Measurements from ENCODE around the gene SCT.

SCT gene

DNA sequence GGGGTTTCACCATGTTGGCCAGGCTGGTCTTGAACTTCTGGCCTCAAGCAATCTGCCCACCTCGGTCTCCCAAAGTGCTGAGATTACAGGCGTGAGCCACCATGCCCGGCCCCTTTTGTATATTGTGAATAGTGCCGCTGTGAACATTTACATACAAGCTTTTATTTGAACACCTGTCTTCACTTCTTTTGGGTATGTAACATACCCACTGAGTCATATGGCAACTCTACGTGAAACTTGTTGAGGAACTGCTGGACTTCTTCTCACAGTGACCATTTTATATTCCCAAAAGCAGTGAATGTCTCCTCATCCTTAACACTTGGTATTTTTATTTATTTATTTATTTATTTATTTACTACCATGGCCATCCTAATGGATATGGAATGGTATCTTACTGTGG is 3.9 kb upstream of the SCT start:
- H3K9ac ChIP-seq (ENCODE audit: low read length), result no peak overlapping the region
- H3K9me3 ChIP-seq (ENCODE audit: insufficient read depth, low read length), result no peaks in the 10 kb centered on the region
- no peak overlapping the region for H3K4me3 ChIP-seq (ENCODE audit: low read length)
- no peaks in the 10 kb centered on the region for H4K20me1 ChIP-seq (ENCODE audit: insufficient read depth, low read length)
- no peak overlapping the region for H3K27ac ChIP-seq (ENCODE audit: low read length)
- H3K27me3 ChIP-seq (ENCODE audit: low read depth, low read length), result no peaks in the 10 kb centered on the region
- TF ChIP-seq EZH2phosphoT487 (IDR thresholded peaks at IDR 0.05; ENCODE audit: low read depth), result no peak
- TF ChIP-seq, protein P1, sequence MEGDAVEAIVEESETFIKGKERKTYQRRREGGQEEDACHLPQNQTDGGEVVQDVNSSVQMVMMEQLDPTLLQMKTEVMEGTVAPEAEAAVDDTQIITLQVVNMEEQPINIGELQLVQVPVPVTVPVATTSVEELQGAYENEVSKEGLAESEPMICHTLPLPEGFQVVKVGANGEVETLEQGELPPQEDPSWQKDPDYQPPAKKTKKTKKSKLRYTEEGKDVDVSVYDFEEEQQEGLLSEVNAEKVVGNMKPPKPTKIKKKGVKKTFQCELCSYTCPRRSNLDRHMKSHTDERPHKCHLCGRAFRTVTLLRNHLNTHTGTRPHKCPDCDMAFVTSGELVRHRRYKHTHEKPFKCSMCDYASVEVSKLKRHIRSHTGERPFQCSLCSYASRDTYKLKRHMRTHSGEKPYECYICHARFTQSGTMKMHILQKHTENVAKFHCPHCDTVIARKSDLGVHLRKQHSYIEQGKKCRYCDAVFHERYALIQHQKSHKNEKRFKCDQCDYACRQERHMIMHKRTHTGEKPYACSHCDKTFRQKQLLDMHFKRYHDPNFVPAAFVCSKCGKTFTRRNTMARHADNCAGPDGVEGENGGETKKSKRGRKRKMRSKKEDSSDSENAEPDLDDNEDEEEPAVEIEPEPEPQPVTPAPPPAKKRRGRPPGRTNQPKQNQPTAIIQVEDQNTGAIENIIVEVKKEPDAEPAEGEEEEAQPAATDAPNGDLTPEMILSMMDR (IDR thresholded peaks at IDR 0.05; ENCODE audit: low read depth, low read length), result no peak
- no peaks in the 10 kb centered on the region for H3K36me3 ChIP-seq (replicated peaks; ENCODE audit: low read depth, low read length)
- H3K79me2 ChIP-seq (ENCODE audit: low read length), result no peaks in the 10 kb centered on the region
- peak overlapping the region; percentile 14; the same call in 1 of the 2 replicates for H3K4me2 ChIP-seq (ENCODE audit: low read length)
- peaks cover 27% of the 10 kb centered on the region for H3K4me1 ChIP-seq (ENCODE audit: low read length)
- no peak overlapping the region for H2AFZ ChIP-seq (ENCODE audit: low read depth, low read length)

DNA sequence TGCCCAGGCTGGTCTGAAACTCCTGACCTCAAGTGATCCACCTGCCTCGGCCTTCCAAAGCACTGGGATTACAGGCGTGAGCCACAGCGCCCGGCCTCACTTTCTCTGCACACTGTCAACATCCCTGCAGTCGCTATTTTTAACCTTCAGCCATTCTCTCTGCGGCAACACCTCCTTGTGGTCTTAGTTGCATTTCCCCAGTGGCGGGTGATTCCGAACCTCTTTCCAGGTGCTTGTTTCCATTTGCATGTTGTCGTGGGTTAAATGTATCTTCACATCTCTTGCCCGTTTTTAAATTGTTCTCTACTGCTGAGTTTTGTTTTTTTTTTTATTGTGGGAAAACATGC is 2.2 kb upstream of the SCT start:
- no peaks in the 10 kb centered on the region for H4K20me1 ChIP-seq (ENCODE audit: insufficient read depth, low read length)
- TF ChIP-seq, protein P1 (IDR thresholded peaks at IDR 0.05; ENCODE audit: low read depth, low read length), result peak; percentile 39
- TF ChIP-seq EZH2phosphoT487 (IDR thresholded peaks at IDR 0.05; ENCODE audit: low read depth), result no peak

DNA sequence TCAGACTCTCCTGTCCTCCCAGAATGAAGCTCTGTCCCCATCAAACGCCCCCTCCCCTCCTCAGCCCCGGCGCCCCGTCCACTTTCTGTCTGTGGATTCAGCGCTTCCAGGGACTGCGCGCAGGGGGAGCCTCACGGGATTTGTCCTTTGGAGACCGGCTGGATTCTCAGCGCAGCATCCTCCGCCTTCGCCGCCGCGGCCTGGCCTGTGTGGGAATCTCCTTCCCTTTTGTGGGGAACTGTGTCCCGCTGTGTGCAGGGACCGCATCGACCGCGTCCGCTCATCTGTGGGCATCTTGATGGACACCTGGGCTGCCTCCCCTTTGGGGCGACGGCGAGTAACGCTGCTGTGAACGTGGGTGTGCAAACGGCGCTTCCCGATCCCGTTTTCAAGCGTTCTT is 1.1 kb upstream of the SCT start:
- H3K9ac ChIP-seq (ENCODE audit: low read length), result no peak overlapping the region
- H3K36me3 ChIP-seq (replicated peaks; ENCODE audit: low read depth, low read length), result no peaks in the 10 kb centered on the region
- H3K4me1 ChIP-seq (ENCODE audit: low read length), result peaks cover 27% of the 10 kb centered on the region
- H2AFZ ChIP-seq (ENCODE audit: low read depth, low read length), result no peak overlapping the region
- no peaks in the 10 kb centered on the region for H3K79me2 ChIP-seq (ENCODE audit: low read length)
- H4K20me1 ChIP-seq (ENCODE audit: insufficient read depth, low read length), result no peaks in the 10 kb centered on the region
- no peaks in the 10 kb centered on the region for H3K9me3 ChIP-seq (ENCODE audit: insufficient read depth, low read length)
- TF ChIP-seq, protein P1 (IDR thresholded peaks at IDR 0.05; ENCODE audit: low read depth, low read length), result no peak
- no peak for TF ChIP-seq EZH2phosphoT487 (IDR thresholded peaks at IDR 0.05; ENCODE audit: low read depth)
- 0 out of 2 replicates have a peak overlapping the region, but pooled peaks have one; percentile 59 for H3K4me2 ChIP-seq (ENCODE audit: low read length)
- H3K4me3 ChIP-seq (ENCODE audit: low read length), result no peak overlapping the region
- no peaks in the 10 kb centered on the region for H3K27me3 ChIP-seq (ENCODE audit: low read depth, low read length)
- no peak overlapping the region for H3K27ac ChIP-seq (ENCODE audit: low read length)

More for the DNA sequence above, 2.2 kb upstream of the SCT start:
- H3K4me2 ChIP-seq (ENCODE audit: low read length), result peak overlapping the region; percentile 59
- peaks cover 27% of the 10 kb centered on the region for H3K4me1 ChIP-seq (ENCODE audit: low read length)
- no peaks in the 10 kb centered on the region for H3K27me3 ChIP-seq (ENCODE audit: low read depth, low read length)
- no peaks in the 10 kb centered on the region for H3K79me2 ChIP-seq (ENCODE audit: low read length)
- H3K4me3 ChIP-seq (ENCODE audit: low read length), result peak overlapping the region; percentile 26
- H3K9me3 ChIP-seq (ENCODE audit: insufficient read depth, low read length), result no peaks in the 10 kb centered on the region
- no peaks in the 10 kb centered on the region for H3K36me3 ChIP-seq (replicated peaks; ENCODE audit: low read depth, low read length)
- no peak overlapping the region for H3K27ac ChIP-seq (ENCODE audit: low read length)
- no peak overlapping the region for H3K9ac ChIP-seq (ENCODE audit: low read length)
- H2AFZ ChIP-seq (ENCODE audit: low read depth, low read length), result no peak overlapping the region

DNA sequence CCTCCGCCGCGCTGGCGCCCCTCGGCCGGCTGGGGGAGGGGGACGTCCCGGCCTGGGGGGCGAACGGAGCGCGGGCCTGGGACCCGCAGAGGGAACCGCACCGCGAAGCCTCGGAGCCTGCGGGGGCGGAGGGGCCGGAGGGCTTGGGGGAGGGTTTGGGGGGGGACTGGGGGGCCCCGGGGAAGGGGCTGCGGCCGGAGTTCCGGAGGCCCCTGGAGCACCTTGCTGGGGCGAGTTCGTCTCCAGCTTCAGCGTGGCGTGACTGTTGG is 261 bp upstream of the SCT start:
- H3K9ac ChIP-seq (ENCODE audit: low read length), result no peak overlapping the region
- H3K4me1 ChIP-seq (ENCODE audit: low read length), result peaks cover 27% of the 10 kb centered on the region
- H4K20me1 ChIP-seq (ENCODE audit: insufficient read depth, low read length), result no peaks in the 10 kb centered on the region

More for the DNA sequence above, 261 bp upstream of the SCT start:
- no peak overlapping the region for H3K4me3 ChIP-seq (ENCODE audit: low read length)
- no peak overlapping the region for H3K4me2 ChIP-seq (ENCODE audit: low read length)
- H3K9me3 ChIP-seq (ENCODE audit: insufficient read depth, low read length), result no peaks in the 10 kb centered on the region
- no peaks in the 10 kb centered on the region for H3K36me3 ChIP-seq (replicated peaks; ENCODE audit: low read depth, low read length)
- no peak overlapping the region for H2AFZ ChIP-seq (ENCODE audit: low read depth, low read length)
- H3K79me2 ChIP-seq (ENCODE audit: low read length), result no peaks in the 10 kb centered on the region
- TF ChIP-seq EZH2phosphoT487 (IDR thresholded peaks at IDR 0.05; ENCODE audit: low read depth), result no peak
- TF ChIP-seq, protein P1 (IDR thresholded peaks at IDR 0.05; ENCODE audit: low read depth, low read length), result no peak
- no peak overlapping the region for H3K27ac ChIP-seq (ENCODE audit: low read length)
- H3K27me3 ChIP-seq (ENCODE audit: low read depth, low read length), result no peaks in the 10 kb centered on the region

Measured in OCI-LY3 (cell line).